Fibroblast of lung (primary cell): ENCODE data around the gene CADM3. TPM values are rescaled to one million over a fixed set of nuclear protein-coding genes. Genes with fewer than 3 reads are reported as not detected.

Experiments used
- DNase-seq, 2 donors: peaks; one replicate each; pipeline versions ENCODE4 v3.0.0 to v3.0.0-alpha.2; 2010; ENCODE audit warnings: low read depth in 2 of 2
- H2AFZ ChIP-seq: 2 replicates; pipeline ENCODE4 v1.5.1; 2012; ENCODE audit warnings: low read length, control low read depth, inconsistent platforms
- H3K27ac ChIP-seq: 2 replicates; pipeline ENCODE4 v1.5.1; 2011; ENCODE audit warnings: low read length, control low read depth; ENCODE audit not compliant: insufficient read depth
- H3K27me3 ChIP-seq: 2 replicates; pipeline ENCODE4 v1.5.1; 2011; ENCODE audit warnings: mild to moderate bottlenecking, low read length; ENCODE audit not compliant: control insufficient read depth, insufficient read depth
- H3K36me3 ChIP-seq: 2 replicates; pipeline ENCODE4 v1.5.1; 2011; ENCODE audit warnings: low read length; ENCODE audit not compliant: control insufficient read depth, insufficient read depth
- H3K4me1 ChIP-seq: 2 replicates; pipeline ENCODE4 v1.5.1; 2011; ENCODE audit warnings: low read length; ENCODE audit not compliant: control insufficient read depth, insufficient read depth; ENCODE audit errors: extremely low read depth
- H3K4me2 ChIP-seq: 2 replicates; pipeline ENCODE4 v1.5.1; 2011; ENCODE audit warnings: low read length, control low read depth; ENCODE audit not compliant: insufficient read depth; ENCODE audit errors: extremely low read depth
- H3K4me3 ChIP-seq, 4 experiments: fragments of 200-600 bp in 1 of 4; sonication (generic) in 1 of 4; replicated peaks in 1 of 4; 2 replicates each; pipeline ENCODE4 v1.5.1; 2011 to 2016; ENCODE audit warnings: low read length in 4 of 4, low read depth in 3 of 4, mild to moderate bottlenecking in 3 of 4, control low read depth in 2 of 4, inconsistent platforms in 1 of 4, mixed read lengths in 1 of 4; ENCODE audit not compliant: insufficient read depth in 1 of 4; ENCODE audit errors: control extremely low read depth in 1 of 4
- H3K79me2 ChIP-seq: 2 replicates; pipeline ENCODE4 v1.5.1; 2012; ENCODE audit warnings: mild to moderate bottlenecking, low read length, inconsistent platforms; ENCODE audit not compliant: control insufficient read depth, insufficient read depth
- H3K9ac ChIP-seq: 2 replicates; pipeline ENCODE4 v1.5.1; 2011; ENCODE audit warnings: mild to moderate bottlenecking, low read length, control low read depth; ENCODE audit not compliant: insufficient read depth
- H3K9me3 ChIP-seq: 2 replicates; pipeline ENCODE4 v1.5.1; 2012; ENCODE audit warnings: low read depth, low read length; ENCODE audit not compliant: control insufficient read depth, insufficient read depth
- H4K20me1 ChIP-seq: 2 replicates; pipeline ENCODE4 v1.5.1; 2011; ENCODE audit warnings: low read length; ENCODE audit not compliant: control insufficient read depth, insufficient read depth; ENCODE audit errors: extremely low read depth
- CTCF ChIP-seq, 2 donors: IDR thresholded peaks in 1 of 2; conservative IDR thresholded peaks in 1 of 2; 1 replicate in 1 of 2; 2 replicates in 1 of 2; pipeline ENCODE4 v1.5.1; 2011 to 2012; ENCODE audit warnings: low read length in 2 of 2, control low read depth in 1 of 2, inconsistent platforms in 1 of 2, low read depth in 1 of 2, mild to moderate bottlenecking in 1 of 2
- EZH2 ChIP-seq: IDR thresholded peaks from 2 replicates; pipeline ENCODE4 v1.5.1; 2012; ENCODE audit warnings: low read length, control low read depth, mild to moderate bottlenecking; ENCODE audit errors: missing control alignments
- polyA plus RNA-seq, 2 donors: library from polyadenylated mRNA; depleted of rRNA in 1 of 2; stranded (reverse) in 1 of 2; unstranded in 1 of 2; fragments of >200 nt; gene quantifications; 2 replicates each; pipeline ENCODE4 v1.2.1, GENCODE V29; 2011 to 2012; ENCODE audit warnings: missing spikeins in 1 of 2
- total RNA-seq: library from RNA; depleted of rRNA; stranded (reverse); fragments of >200 nt; gene quantifications from 2 replicates; pipeline ENCODE4 v1.2.1, GENCODE V29; 2014

CADM3 gene
- total and polyA plus RNA-seq, 2 donors (not counting 1 experiment from before 2014, with no cell fraction given), result not detected

GRCh38 chr1:159203610-159204009 is 32.2 kb downstream of the CADM3 start:
- H3K27me3 ChIP-seq, result peaks cover 2% of the 10 kb centered on the region
- H3K4me2 ChIP-seq, result no peak overlapping the region
- TF ChIP-seq CTCF (conservative IDR thresholded peaks at IDR 0.05 in 1 of 2, IDR thresholded peaks at IDR 0.05 in 1 of 2; ENCODE audit: low read depth in 1 of 2, low read length in 2 of 2) (no peak), EZH2 (no peak)
- H3K9ac ChIP-seq, result no peak overlapping the region
- H4K20me1 ChIP-seq, result peaks cover under 1% of the 10 kb centered on the region
- H3K36me3 ChIP-seq, result no peaks in the 10 kb centered on the region
- H2AFZ ChIP-seq, result no peak overlapping the region
- H3K4me1 ChIP-seq, result no peaks in the 10 kb centered on the region
- no peak overlapping the region for H3K27ac ChIP-seq
- DNase-seq, result no peak
- no peak overlapping the region for H3K4me3 ChIP-seq
- no peaks in the 10 kb centered on the region for H3K9me3 ChIP-seq
- no peaks in the 10 kb centered on the region for H3K79me2 ChIP-seq

GRCh38 chr1:159204161-159205141 is 33.0 kb downstream of the CADM3 start, which contains the start of gene ACKR1:
Gene ACKR1 (plus strand): TSS chr1:159204875. CDS start chr1:159204960, 85 bp downstream.
- no peak for DNase-seq
- TF ChIP-seq CTCF (conservative IDR thresholded peaks at IDR 0.05 in 1 of 2, IDR thresholded peaks at IDR 0.05 in 1 of 2; ENCODE audit: low read depth in 1 of 2, low read length in 2 of 2), result no peak
- TF ChIP-seq EZH2, result no peak
- no peak within 1 kb of the TSS for H3K4me2 ChIP-seq

GRCh38 chr1:159205225-159205624 is 33.8 kb downstream of the CADM3 start:
- no peaks in the 10 kb centered on the region for H3K9me3 ChIP-seq
- TF ChIP-seq EZH2, result no peak
- TF ChIP-seq CTCF (conservative IDR thresholded peaks at IDR 0.05 in 1 of 2, IDR thresholded peaks at IDR 0.05 in 1 of 2; ENCODE audit: low read depth in 1 of 2, low read length in 2 of 2), result no peak
- H3K79me2 ChIP-seq, result no peaks in the 10 kb centered on the region
- no peaks in the 10 kb centered on the region for H3K4me1 ChIP-seq
- H2AFZ ChIP-seq, result no peak overlapping the region
- H3K36me3 ChIP-seq, result no peaks in the 10 kb centered on the region
- H3K27ac ChIP-seq, result no peak overlapping the region
- no peak overlapping the region for H3K9ac ChIP-seq
- no peak overlapping the region for H3K4me2 ChIP-seq
- H3K27me3 ChIP-seq, result peaks cover 2% of the 10 kb centered on the region
- no peak overlapping the region for H3K4me3 ChIP-seq
- peaks cover 2% of the 10 kb centered on the region for H4K20me1 ChIP-seq
- no peak for DNase-seq

More at GRCh38 chr1:159204161-159205141, 33.0 kb downstream of the CADM3 start, which contains the start of gene ACKR1:
- Histone ChIP-seq H3K27me3 (peaks cover 2% of the 10 kb centered on the region), H3K4me3 (no peak within 1 kb of the TSS), H3K79me2 (no peaks in the 10 kb centered on the region), H3K27ac (no peak within 1 kb of the TSS), H3K36me3 (no peaks in the 10 kb centered on the region), H4K20me1 (peaks cover 2% of the 10 kb centered on the region), H2AFZ (no peak within 1 kb of the TSS), H3K9ac (no peak within 1 kb of the TSS), H3K4me1 (no peaks in the 10 kb centered on the region), H3K9me3 (no peaks in the 10 kb centered on the region)
